ENCODE measurements around the gene UBE3D. TPM values are rescaled to one million over a fixed set of nuclear protein-coding genes. Genes with fewer than 3 reads are reported as not detected.

UBE3D gene
- total RNA-seq, 1 experiment from 2014 or later = 10.7 TPM

GRCh38 chr6:82921258-82921657, 144.4 kb downstream of the UBE3D start:
- H3K56ac ChIP-seq (ENCODE audit: insufficient read length, low read depth, low read length) = no peak overlapping the region
- H2BK12ac ChIP-seq (ENCODE audit: insufficient read length, low read depth, low read length) = no peak overlapping the region
- no peak overlapping the region for H3K9ac ChIP-seq (ENCODE audit: extremely low read depth, insufficient read length, low read length)
- no peak overlapping the region for H3K27ac Mint-ChIP-seq
- no peaks in the 10 kb centered on the region for H3K27me3 Mint-ChIP-seq (ENCODE audit: low read depth)
- no peak overlapping the region for H2BK5ac ChIP-seq (ENCODE audit: insufficient read length, low read length)
- no peak overlapping the region for H3K14ac ChIP-seq (ENCODE audit: insufficient read depth, low read length)
- H3K23ac ChIP-seq (ENCODE audit: insufficient read length, low read depth, low read length) = no peak overlapping the region
- no peak overlapping the region for H3T11ph ChIP-seq (ENCODE audit: low read length)
- no peak overlapping the region for H4K8ac ChIP-seq (replicated peaks; ENCODE audit: insufficient read length, low read depth, low read length)
- no peaks in the 10 kb centered on the region for H3K27me3 ChIP-seq (ENCODE audit: insufficient read depth, low read length)
- H3K4me1 ChIP-seq (ENCODE audit: insufficient read depth, low read length) = no peaks in the 10 kb centered on the region
- H3K36me3 Mint-ChIP-seq (ENCODE audit: insufficient read depth in 1 of 3, low read depth in 3 of 3) = peaks cover 12 to 26% (median 20%) of the 10 kb centered on the region in 3 experiments
- H2BK15ac ChIP-seq (ENCODE audit: low read depth, low read length) = no peak overlapping the region
- peaks cover 11 to 17% of the 10 kb centered on the region in 2 experiments for H3K9me3 Mint-ChIP-seq
- H3K79me1 ChIP-seq (ENCODE audit: insufficient read depth, low read depth, low read length, poor library complexity, severe bottlenecking) = no peaks in the 10 kb centered on the region
- no peaks in the 10 kb centered on the region for H3K23me2 ChIP-seq (ENCODE audit: insufficient read length, low read depth, low read length, poor library complexity, severe bottlenecking)
- no CpG with 5 or more reads among the region's 1 CpG for WGBS (ENCODE audit: extremely low coverage, insufficient read length, low lambda C conversion rate)
- no peak overlapping the region for H3K4me3 Mint-ChIP-seq
- no peak overlapping the region for H3K4ac ChIP-seq (ENCODE audit: low read depth, low read length)
- H3K79me2 ChIP-seq (ENCODE audit: insufficient read depth, low read length) = no peaks in the 10 kb centered on the region
- no peaks in the 10 kb centered on the region for H4K20me1 ChIP-seq (ENCODE audit: control insufficient read depth, insufficient read depth, insufficient read length)
- no peak overlapping the region for H3K4me2 ChIP-seq (ENCODE audit: insufficient read depth, insufficient read length, low read length)
- H4K91ac ChIP-seq (ENCODE audit: insufficient read length, low read depth, low read length) = no peak overlapping the region
- TF ChIP-seq CTCF (conservative IDR thresholded peaks at IDR 0.05) = no peak
- no peak overlapping the region for H2BK20ac ChIP-seq (ENCODE audit: low read depth, low read length, poor library complexity, severe bottlenecking)
- H3K27ac ChIP-seq (ENCODE audit: insufficient read length, low read depth, low read length) = no peak overlapping the region
- no peak for DNase-seq
- H2AK5ac ChIP-seq (ENCODE audit: insufficient read length, low read length) = no peak overlapping the region
- no peak overlapping the region for H2BK120ac ChIP-seq (ENCODE audit: low read depth, low read length, poor library complexity, severe bottlenecking)
- no peaks in the 10 kb centered on the region for H3K9me3 ChIP-seq (ENCODE audit: control insufficient read depth, low read depth, low read length)
- peaks cover 4 to 9% of the 10 kb centered on the region in 2 experiments; a peak in 3 of 4 replicates for H3K4me1 Mint-ChIP-seq
- H2AFZ ChIP-seq (ENCODE audit: low read length) = no peak overlapping the region
- no peak overlapping the region for H3K18ac ChIP-seq (ENCODE audit: insufficient read length, low read depth, low read length)
- H4K5ac ChIP-seq (ENCODE audit: insufficient read length, low read depth, low read length) = no peak overlapping the region

Data from H9 (cell line).